ENCODE measurements around the gene COL4A3.

COL4A3 gene

GRCh38 chr2:227256605-227257004 lies 92.2 kb downstream of the COL4A3 start:
- DNase-seq (ENCODE audit: low read depth) = no peak
- TF ChIP-seq MAX (IDR thresholded peaks at IDR 0.05; ENCODE audit: low read depth, low read length) (no peak), POLR2A (IDR thresholded peaks at IDR 0.05; ENCODE audit: extremely low read depth, insufficient read length) (no peak), MYC (IDR thresholded peaks at IDR 0.05; ENCODE audit: low read depth, low read length) (no peak), CTCF (IDR thresholded peaks at IDR 0.05; ENCODE audit: low read depth, low read length) (no peak)
- no peak overlapping the region for H3K4me3 ChIP-seq (ENCODE audit: low read depth, low read length)

GRCh38 chr2:227257820-227258219 lies 93.4 kb downstream of the COL4A3 start:
- H3K4me3 ChIP-seq (ENCODE audit: low read depth, low read length) = no peak overlapping the region

GRCh38 chr2:227260041-227260440 lies 95.6 kb downstream of the COL4A3 start:
- TF ChIP-seq CTCF (IDR thresholded peaks at IDR 0.05; ENCODE audit: low read depth, low read length) = no peak
- TF ChIP-seq MAX (IDR thresholded peaks at IDR 0.05; ENCODE audit: low read depth, low read length) = no peak
- TF ChIP-seq POLR2A (IDR thresholded peaks at IDR 0.05; ENCODE audit: extremely low read depth, insufficient read length) = no peak
- TF ChIP-seq MYC (IDR thresholded peaks at IDR 0.05; ENCODE audit: low read depth, low read length) = no peak
- no peak overlapping the region for H3K4me3 ChIP-seq (ENCODE audit: low read depth, low read length)
- no peak for DNase-seq (ENCODE audit: low read depth)

More at GRCh38 chr2:227257820-227258219, 93.4 kb downstream of the COL4A3 start:
- no peak for TF ChIP-seq CTCF (IDR thresholded peaks at IDR 0.05; ENCODE audit: low read depth, low read length)
- no peak for TF ChIP-seq MAX (IDR thresholded peaks at IDR 0.05; ENCODE audit: low read depth, low read length)
- TF ChIP-seq MYC (IDR thresholded peaks at IDR 0.05; ENCODE audit: low read depth, low read length) = no peak
- TF ChIP-seq POLR2A (IDR thresholded peaks at IDR 0.05; ENCODE audit: extremely low read depth, insufficient read length) = no peak
- no peak for DNase-seq (ENCODE audit: low read depth)

GRCh38 chr2:227267410-227268115 lies 103.1 kb downstream of the COL4A3 start:
- peak; percentile 7 for DNase-seq (ENCODE audit: low read depth)
- H3K4me3 ChIP-seq (ENCODE audit: low read depth, low read length) = no peak overlapping the region
- no peak for TF ChIP-seq MAX (IDR thresholded peaks at IDR 0.05; ENCODE audit: low read depth, low read length)
- no peak for TF ChIP-seq CTCF (IDR thresholded peaks at IDR 0.05; ENCODE audit: low read depth, low read length)
- TF ChIP-seq POLR2A (IDR thresholded peaks at IDR 0.05; ENCODE audit: extremely low read depth, insufficient read length) = no peak
- no peak for TF ChIP-seq MYC (IDR thresholded peaks at IDR 0.05; ENCODE audit: low read depth, low read length)

GRCh38 chr2:227280895-227281294 lies 116.5 kb downstream of the COL4A3 start:
- TF ChIP-seq POLR2A (IDR thresholded peaks at IDR 0.05; ENCODE audit: extremely low read depth, insufficient read length) (no peak), MAX (IDR thresholded peaks at IDR 0.05; ENCODE audit: low read depth, low read length) (no peak), CTCF (IDR thresholded peaks at IDR 0.05; ENCODE audit: low read depth, low read length) (no peak), MYC (IDR thresholded peaks at IDR 0.05; ENCODE audit: low read depth, low read length) (no peak)
- peak; percentile 15 for DNase-seq (ENCODE audit: low read depth)
- no peak overlapping the region for H3K4me3 ChIP-seq (ENCODE audit: low read depth, low read length)
